ENCODE results near the gene NPHP4.

Gene NPHP4

DNA sequence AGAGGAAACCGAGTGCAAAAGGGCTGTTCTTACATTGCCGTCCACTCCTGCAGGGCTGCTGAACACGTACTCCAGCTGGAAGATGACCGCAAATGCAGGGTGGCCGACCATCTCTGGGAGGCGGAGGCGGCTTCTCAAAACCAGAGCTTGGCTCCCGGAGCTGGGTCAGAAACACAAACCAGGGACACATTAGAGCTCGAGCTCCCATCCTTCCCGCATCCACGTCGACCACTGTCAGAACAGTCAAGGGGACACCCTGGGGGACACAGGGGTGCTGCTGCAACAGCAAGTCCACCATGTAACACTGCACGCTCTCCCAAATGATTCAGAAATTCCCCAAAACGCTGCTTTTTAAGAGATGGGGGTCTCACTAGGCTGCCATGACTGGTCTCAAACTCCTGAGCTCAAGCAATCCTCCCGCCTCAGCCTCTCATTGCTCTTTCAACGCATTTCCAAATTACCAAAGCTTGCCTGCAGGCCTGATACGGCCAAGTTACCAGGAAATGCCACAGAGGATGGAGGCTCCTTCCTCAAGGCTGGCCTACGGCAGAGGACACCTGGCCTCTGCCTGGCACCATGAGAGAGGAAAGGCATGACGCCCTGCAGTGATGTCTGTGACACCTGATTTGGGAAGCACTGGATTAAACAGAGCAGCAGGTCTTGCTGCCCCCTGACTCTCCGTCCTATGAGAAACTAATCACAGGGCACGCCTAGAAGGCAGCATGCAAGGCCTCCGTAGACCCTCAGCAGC lies 45.0 kb downstream of the NPHP4 start:
- no peak for DNase-seq

GRCh38 chr1:5945445-5945844 lies 46.8 kb downstream of the NPHP4 start:
- DNase-seq = no peak

DNA sequence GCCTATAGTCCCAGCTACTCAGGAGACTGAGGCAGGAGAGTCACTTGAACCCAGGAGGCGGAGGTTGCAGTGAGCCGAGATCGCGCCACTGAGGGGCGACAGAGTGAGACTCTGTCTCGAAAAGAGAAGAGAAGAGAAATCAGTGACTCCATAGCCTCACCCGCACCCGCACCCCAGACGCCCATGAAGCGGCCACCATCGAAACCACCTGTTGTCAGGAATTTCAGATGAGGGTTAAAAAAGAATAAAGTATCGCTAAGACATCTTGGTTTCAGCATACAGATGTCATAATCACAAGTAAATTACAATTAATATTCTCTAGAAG lies 47.4 kb downstream of the NPHP4 start:
- DNase-seq = no peak

DNA sequence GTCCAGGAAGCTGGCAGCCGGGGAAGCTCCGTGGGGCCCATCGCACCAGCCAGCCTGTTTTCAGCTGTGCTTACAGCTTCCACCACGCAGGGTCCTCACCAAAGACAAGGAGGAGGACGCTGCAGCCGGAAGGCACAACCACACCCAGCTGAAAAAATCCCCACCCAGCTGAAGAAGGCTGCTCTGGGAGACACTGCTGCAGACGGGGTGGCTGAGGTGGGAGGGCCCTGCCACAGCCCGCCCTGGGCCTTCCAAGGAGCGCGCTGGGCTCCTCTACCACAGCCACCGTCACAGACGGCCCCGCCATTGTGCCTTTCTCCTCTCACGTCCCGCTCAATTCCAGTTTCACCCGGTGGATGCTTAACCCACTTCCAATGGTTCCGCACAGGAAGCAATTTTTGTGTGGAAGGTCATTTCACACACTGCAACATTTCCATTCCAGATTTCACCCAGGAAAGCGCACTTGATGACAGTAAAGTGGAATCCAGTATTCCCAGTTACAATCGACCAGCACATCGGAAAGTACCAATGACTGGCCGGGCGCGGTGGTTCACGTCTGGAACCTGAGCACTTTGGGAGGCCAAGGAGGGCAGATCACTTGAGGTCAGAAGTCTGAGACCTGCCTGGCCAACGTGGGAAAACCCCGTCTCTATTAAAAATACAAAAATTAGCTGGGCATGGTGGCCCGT lies 47.9 kb downstream of the NPHP4 start:
- DNase-seq = no peak

GRCh38 chr1:5943343-5944124 lies 48.7 kb downstream of the NPHP4 start:
- no peak for DNase-seq

- no peak for DNase-seq
Measured at GRCh38 chr1:5941671-5942070, 50.6 kb downstream of the NPHP4 start.

GRCh38 chr1:5940723-5941407 lies 51.4 kb downstream of the NPHP4 start:
- DNase-seq = no peak

- DNase-seq = no peak
Measured at GRCh38 chr1:5939271-5940170, 52.7 kb downstream of the NPHP4 start.

- no peak for DNase-seq
Measured at GRCh38 chr1:5938101-5938646, 54.1 kb downstream of the NPHP4 start.

GRCh38 chr1:5937373-5937857 lies 54.8 kb downstream of the NPHP4 start:
- no peak for DNase-seq

DNA sequence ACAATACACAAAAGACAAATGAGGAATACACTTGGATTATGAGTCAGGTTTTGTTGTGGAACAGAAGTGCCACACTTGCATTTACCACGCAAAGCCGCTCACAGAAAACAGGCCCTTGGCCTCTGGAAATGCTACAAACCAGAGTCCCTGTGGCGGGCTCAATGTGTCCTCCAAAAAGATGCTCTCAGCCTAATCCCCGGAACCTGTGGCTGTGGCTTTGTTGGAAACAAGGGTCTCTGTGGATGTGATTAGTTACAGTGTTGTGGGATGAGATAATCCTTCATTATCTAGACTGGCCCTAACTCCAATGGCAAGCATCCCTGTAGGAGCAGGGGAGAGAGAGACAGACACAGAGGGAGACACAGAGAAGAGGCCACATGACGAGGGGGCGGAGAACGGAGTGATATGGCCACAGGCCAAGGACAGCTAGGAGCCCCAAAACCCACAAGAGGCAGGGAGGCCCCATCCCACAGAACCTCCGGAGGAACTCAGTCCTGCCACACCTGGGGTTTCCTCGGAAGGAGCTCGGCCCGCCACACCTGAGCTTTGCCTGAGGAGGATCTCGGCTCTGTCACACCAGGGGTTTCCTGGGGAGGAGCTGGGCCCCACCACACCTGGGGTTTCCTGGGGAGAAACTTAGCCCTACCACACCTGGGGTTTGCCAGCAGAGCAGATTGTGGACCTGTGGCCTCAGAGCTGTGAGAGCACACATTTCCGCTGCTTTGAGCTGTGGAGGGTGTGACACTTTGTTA lies 55.4 kb downstream of the NPHP4 start:
- DNase-seq = no peak

- no peak for DNase-seq
Measured at GRCh38 chr1:5936126-5936525, 56.1 kb downstream of the NPHP4 start.

GRCh38 chr1:5935026-5935425 lies 57.2 kb downstream of the NPHP4 start:
- DNase-seq = no peak

DNA sequence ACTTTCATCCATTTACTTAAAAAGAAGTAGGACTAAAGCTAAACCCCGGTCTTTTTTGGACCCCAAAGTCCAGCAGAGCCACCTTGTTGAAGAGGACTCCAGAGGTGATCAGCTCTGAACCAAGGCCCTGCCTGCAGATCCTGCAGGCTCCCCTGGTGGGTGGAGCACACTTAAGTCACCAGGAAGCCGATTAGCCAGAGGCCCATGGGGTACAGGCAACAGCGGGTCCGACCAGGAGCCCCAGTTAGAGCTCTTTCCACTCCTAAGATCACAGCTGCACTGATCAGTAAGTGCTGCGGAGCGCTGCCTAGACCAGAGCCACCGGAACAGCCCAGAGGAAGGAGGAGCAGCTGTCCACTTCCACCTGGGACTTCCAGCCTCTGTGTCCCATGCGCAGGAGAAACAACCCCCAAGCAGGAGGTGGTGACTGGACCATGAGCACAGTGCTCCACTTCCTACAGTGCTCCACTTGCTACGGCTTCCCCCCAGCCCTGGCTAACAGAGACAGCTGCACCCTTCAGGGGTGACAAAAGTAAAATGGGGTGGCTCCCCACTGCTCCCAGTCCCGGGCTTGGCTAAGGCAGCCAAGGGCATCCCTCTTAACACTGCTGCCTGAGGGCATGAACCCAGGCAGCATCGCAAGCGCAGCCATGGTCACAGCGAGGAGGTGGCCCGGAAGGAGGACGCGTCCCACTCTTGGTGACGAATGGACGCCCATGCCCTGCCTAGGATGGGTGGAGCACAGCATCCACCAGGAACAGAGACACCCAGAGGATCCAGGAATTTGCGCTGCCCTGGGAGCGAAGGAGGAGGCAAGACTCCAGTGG lies 58.0 kb downstream of the NPHP4 start:
- DNase-seq = no peak

GRCh38 chr1:5933676-5934057 lies 58.6 kb downstream of the NPHP4 start:
- DNase-seq = no peak

- DNase-seq = no peak
Measured at GRCh38 chr1:5933050-5933449, 59.2 kb downstream of the NPHP4 start.

GRCh38 chr1:5928714-5929400 lies 63.4 kb downstream of the NPHP4 start:
- DNase-seq = no peak

DNA sequence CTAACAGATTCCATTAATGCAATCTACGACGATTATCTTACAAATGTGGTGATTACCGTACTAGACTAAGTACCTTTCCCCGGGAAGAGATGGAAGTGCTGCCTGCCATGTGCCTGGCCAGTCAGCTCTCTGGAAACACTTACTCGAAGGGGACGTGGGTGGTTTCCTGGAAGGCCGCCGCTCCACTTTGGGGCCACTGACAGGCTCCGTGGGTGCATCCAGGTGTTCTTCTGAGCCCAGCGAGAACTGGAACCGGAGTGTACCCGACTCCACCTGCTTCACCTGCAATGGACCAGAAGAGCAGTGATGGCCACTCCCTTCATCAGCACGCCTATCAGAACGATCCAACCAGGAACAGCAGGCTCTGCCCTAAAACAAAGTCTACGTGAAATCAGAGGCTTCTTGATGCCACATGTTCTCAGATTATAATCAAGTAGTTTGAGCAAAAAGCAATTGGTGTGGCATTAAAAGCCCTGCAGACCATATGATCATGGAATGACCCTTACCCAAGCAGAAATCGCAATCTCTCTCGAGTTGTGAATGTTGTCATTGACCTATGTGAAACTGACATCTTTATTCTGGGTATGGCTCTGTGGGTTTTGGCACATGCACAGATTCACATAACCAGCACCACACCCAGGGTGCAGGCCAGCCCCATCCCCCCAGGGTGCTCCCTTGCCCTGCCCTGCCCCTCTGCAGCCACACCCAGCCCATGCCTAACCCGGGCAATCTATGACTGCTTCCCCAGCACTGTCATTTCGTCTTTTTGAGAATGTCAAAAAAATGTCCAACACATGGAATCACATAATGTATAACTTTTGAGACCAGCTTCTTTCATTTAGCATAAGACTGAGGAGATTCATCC lies 64.5 kb downstream of the NPHP4 start:
- DNase-seq = no peak
